ENCODE measurements around the gene ABHD16A. TPM values are rescaled to one million over a fixed set of nuclear protein-coding genes. Genes with fewer than 3 reads are reported as not detected.

The ABHD16A gene
- total and polyA plus RNA-seq, 3 experiments from 2014 or later = 37.0 to 45.5 (median 41.0) TPM

GRCh38 chr6:31665501-31666336 lies 37.4 kb downstream of the ABHD16A start, which contains the start of gene CSNK2B:
Gene CSNK2B, plus strand, starts transcription at chr6:31666080. Its CDS starts 752 bp downstream, at chr6:31666832.
- peaks cover 41% of the 10 kb centered on the region for H3K36me3 ChIP-seq (ENCODE audit: insufficient read depth, low read length)
- POLR2A ChIA-PET = interaction anchor here (0.7 to 6.0 kb wide), 10 partner anchors 13 to 306 kb away, joined by 3 to 112 read pairs (median 6); partner anchors contain the start of genes ABHD16A, APOM, BAG6 and DDX39B
- H3K9me3 Mint-ChIP-seq = no peaks in the 10 kb centered on the region

GRCh38 chr6:31664790-31665500 lies 38.2 kb downstream of the ABHD16A start, which contains the start of gene GPANK1:
Gene GPANK1, minus strand, starts transcription at chr6:31664997. Its CDS starts 519 bp downstream, at chr6:31664478.
- H3K9me3 Mint-ChIP-seq = no peaks in the 10 kb centered on the region
- Histone ChIP-seq H3K27me3 (ENCODE audit: insufficient read depth, low read length, poor library complexity, severe bottlenecking) (no peaks in the 10 kb centered on the region), H3K4me3 (ENCODE audit: low read length) (peak within 1 kb of the TSS; percentile 97), H3K27ac (ENCODE audit: low read depth, low read length) (peak within 1 kb of the TSS; percentile 97), H3K9me3 (ENCODE audit: low read length) (no peaks in the 10 kb centered on the region), H3K4me1 (ENCODE audit: insufficient read depth, low read length) (peaks cover 47% of the 10 kb centered on the region), H3K36me3 (ENCODE audit: insufficient read depth, low read length) (peaks cover 35% of the 10 kb centered on the region)
- CTCF ChIA-PET = interaction anchor here (1.2 to 4.5 kb wide), 6 partner anchors 12 to 198 kb away, joined by 3 to 39 read pairs (median 4); partner anchors contain the start of genes BAG6, DDAH2 and NEU1
- POLR2A ChIA-PET = interaction anchor here (0.6 to 6.0 kb wide), 15 partner anchors 12 to 307 kb away, joined by 3 to 112 read pairs (median 5); partner anchors contain the start of genes ABHD16A, APOM, BAG6 and DDX39B
- H3K36me3 Mint-ChIP-seq = peaks cover 0 to 85% (median 8%) of the 10 kb centered on the region in 3 donors
- peak within 1 kb of the TSS; percentile 93 to 99 (median 94) for H3K4me3 Mint-ChIP-seq
- peak within 1 kb of the TSS; percentile 91 to 100 (median 98) for H3K27ac Mint-ChIP-seq
- H3K4me1 Mint-ChIP-seq = peaks cover 61 to 81% (median 66%) of the 10 kb centered on the region in 3 donors
- no peaks in the 10 kb centered on the region for H3K27me3 Mint-ChIP-seq
- peak; percentile 81 to 95 (median 89) for DNase-seq

More at GRCh38 chr6:31665501-31666336, 37.4 kb downstream of the ABHD16A start, which contains the start of gene CSNK2B:
- peak; percentile 98 for DNase-seq
- Histone ChIP-seq H3K27ac (ENCODE audit: low read depth, low read length) (peak within 1 kb of the TSS; percentile 97), H3K4me3 (ENCODE audit: low read length) (peak within 1 kb of the TSS; percentile 97), H3K4me1 (ENCODE audit: insufficient read depth, low read length) (peaks cover 47% of the 10 kb centered on the region), H3K9me3 (ENCODE audit: low read length) (no peaks in the 10 kb centered on the region), H3K27me3 (ENCODE audit: insufficient read depth, low read length, poor library complexity, severe bottlenecking) (no peaks in the 10 kb centered on the region)
- Mint-ChIP-seq H3K4me1 (peaks cover 55 to 73% (median 61%) of the 10 kb centered on the region in 3 donors), H3K27me3 (no peaks in the 10 kb centered on the region), H3K36me3 (peaks cover 0 to 86% (median 8%) of the 10 kb centered on the region in 3 donors), H3K27ac (peak within 1 kb of the TSS; percentile 91 to 100 (median 98)), H3K4me3 (peak within 1 kb of the TSS; percentile 93 to 99 (median 94))
- CTCF ChIA-PET = interaction anchor here (1.2 to 4.5 kb wide), 4 partner anchors 13 to 197 kb away, joined by 3 to 39 read pairs (median 6); partner anchors contain the start of genes BAG6, DDAH2 and NEU1

- Histone ChIP-seq H3K27ac (ENCODE audit: low read depth, low read length) (peak overlapping the region; percentile 97), H3K36me3 (ENCODE audit: insufficient read depth, low read length) (peaks cover 28% of the 10 kb centered on the region), H3K27me3 (ENCODE audit: insufficient read depth, low read length, poor library complexity, severe bottlenecking) (no peaks in the 10 kb centered on the region), H3K4me3 (ENCODE audit: low read length) (peak overlapping the region; percentile 97), H3K9me3 (ENCODE audit: low read length) (no peaks in the 10 kb centered on the region), H3K4me1 (ENCODE audit: insufficient read depth, low read length) (peaks cover 55% of the 10 kb centered on the region)
- Mint-ChIP-seq H3K4me3 (peak overlapping the region; percentile 93 to 99 (median 94)), H3K27me3 (no peaks in the 10 kb centered on the region), H3K4me1 (peaks cover 67 to 87% (median 74%) of the 10 kb centered on the region in 3 donors), H3K27ac (peak overlapping the region; percentile 91 to 100 (median 98)), H3K9me3 (no peaks in the 10 kb centered on the region), H3K36me3 (peaks cover 0 to 82% (median 8%) of the 10 kb centered on the region in 3 donors)
- CTCF ChIA-PET = interaction anchor here (0.8 to 4.5 kb wide), 9 partner anchors 12 to 199 kb away, joined by 3 to 39 read pairs (median 4); partner anchors contain the start of genes BAG6, DDAH2 and NEU1
- POLR2A ChIA-PET = interaction anchor here (0.6 to 6.0 kb wide), 13 partner anchors 11 to 295 kb away, joined by 3 to 112 read pairs (median 5); partner anchors contain the start of genes ABHD16A, APOM, BAG6 and DDX39B
- DNase-seq = peak in 1 of 5 donors; percentile 18
Observed at GRCh38 chr6:31663961-31664789, 38.9 kb downstream of the ABHD16A start.

- Histone ChIP-seq H3K9me3 (ENCODE audit: low read length) (no peaks in the 10 kb centered on the region), H3K4me3 (ENCODE audit: low read length) (peak overlapping the region; percentile 97), H3K36me3 (ENCODE audit: insufficient read depth, low read length) (peaks cover 19% of the 10 kb centered on the region), H3K27me3 (ENCODE audit: insufficient read depth, low read length, poor library complexity, severe bottlenecking) (no peaks in the 10 kb centered on the region), H3K27ac (ENCODE audit: low read depth, low read length) (peak overlapping the region; percentile 97), H3K4me1 (ENCODE audit: insufficient read depth, low read length) (peaks cover 63% of the 10 kb centered on the region)
- no peaks in the 10 kb centered on the region for H3K27me3 Mint-ChIP-seq
- no peaks in the 10 kb centered on the region for H3K9me3 Mint-ChIP-seq
- H3K27ac Mint-ChIP-seq = peak overlapping the region; percentile 85 to 100 (median 96)
- CTCF ChIA-PET = interaction anchor here (0.7 to 4.5 kb wide), 8 partner anchors 11 to 612 kb away, joined by 3 to 39 read pairs (median 4); partner anchors contain the start of genes BAG6 and NEU1
- H3K4me1 Mint-ChIP-seq = peaks cover 75 to 88% (median 78%) of the 10 kb centered on the region in 3 donors
- peak overlapping the region; percentile 93 to 99 (median 94) for H3K4me3 Mint-ChIP-seq
- DNase-seq = no peak
- POLR2A ChIA-PET = interaction anchor here (0.6 to 6.0 kb wide), 3 partner anchors 10 to 197 kb away, joined by 3 to 112 read pairs (median 7); partner anchors contain the start of genes APOM, BAG6 and HSPA1B
- H3K36me3 Mint-ChIP-seq = peaks cover 0 to 78% (median 8%) of the 10 kb centered on the region in 3 donors
Observed at GRCh38 chr6:31663126-31663960, 39.8 kb downstream of the ABHD16A start.

- no peak for DNase-seq
- Mint-ChIP-seq H3K9me3 (no peaks in the 10 kb centered on the region), H3K27me3 (no peaks in the 10 kb centered on the region), H3K36me3 (peaks cover 0 to 78% (median 7%) of the 10 kb centered on the region in 3 donors), H3K27ac (peak overlapping the region in 6 of 8 donors; percentile 21 to 90 (median 62)), H3K4me1 (peaks cover 78 to 88% (median 79%) of the 10 kb centered on the region in 3 donors), H3K4me3 (peak overlapping the region; percentile 25 to 97 (median 92))
- H3K4me3 ChIP-seq (ENCODE audit: low read length) = no peak overlapping the region
- peaks cover 13% of the 10 kb centered on the region for H3K36me3 ChIP-seq (ENCODE audit: insufficient read depth, low read length)
- CTCF ChIA-PET = interaction anchor here (1.3 to 4.5 kb wide), 2 partner anchors 10 to 65 kb away, joined by 3 to 39 read pairs; partner anchors contain the start of gene BAG6
- H3K9me3 ChIP-seq (ENCODE audit: low read length) = no peaks in the 10 kb centered on the region
- peaks cover 64% of the 10 kb centered on the region for H3K4me1 ChIP-seq (ENCODE audit: insufficient read depth, low read length)
- no peaks in the 10 kb centered on the region for H3K27me3 ChIP-seq (ENCODE audit: insufficient read depth, low read length, poor library complexity, severe bottlenecking)
- POLR2A ChIA-PET = interaction anchor here (0.6 to 6.0 kb wide), 5 partner anchors 9 to 1176 kb away, joined by 3 to 112 read pairs (median 3); partner anchors contain the start of genes APOM and BAG6
- H3K27ac ChIP-seq (ENCODE audit: low read depth, low read length) = no peak overlapping the region
Observed at GRCh38 chr6:31662124-31662723, 40.9 kb downstream of the ABHD16A start.

Data from CD8-positive, alpha-beta memory T cell (primary cell).